Hematopoietic multipotent progenitor cell treated with erythropoietin and hydrocortisone succinate and interleukin-3 and kit ligand, for 8 days (in vitro differentiated cells): ENCODE data around the gene JMJD1C.
A peak's percentile ranks its signal among the peaks of the same experiment; 100 is the strongest.
"Not testable (repeated sequence)": the region's sequence is repeated elsewhere in the genome, so short reads cannot be mapped to it uniquely, and the experiment has no call there.

Experiments used
- DNase-seq: peaks from one replicate; pipeline ENCODE4 v3.0.0-alpha.2; 2015

The JMJD1C gene

GRCh38 chr10:63344269-63344668 lies 121.5 kb downstream of the JMJD1C start:
- no peak for DNase-seq

GRCh38 chr10:63343476-63343875 lies 122.3 kb downstream of the JMJD1C start:
- DNase-seq, result no peak

GRCh38 chr10:63339640-63340039 lies 126.1 kb downstream of the JMJD1C start:
- not testable (repeated sequence) for DNase-seq

- DNase-seq, result no peak
Measured at GRCh38 chr10:63337455-63338251, 128.1 kb downstream of the JMJD1C start.

- no peak for DNase-seq
Measured at GRCh38 chr10:63331586-63331985, 134.2 kb downstream of the JMJD1C start.

- peak; percentile 16 for DNase-seq
Measured at GRCh38 chr10:63324495-63324854, 141.3 kb downstream of the JMJD1C start.

GRCh38 chr10:63323701-63324494 lies 141.9 kb downstream of the JMJD1C start:
- peak; percentile 86 for DNase-seq

GRCh38 chr10:63320683-63321082 lies 145.1 kb downstream of the JMJD1C start:
- no peak for DNase-seq

- DNase-seq, result no peak
Measured at GRCh38 chr10:63319231-63319630, 146.5 kb downstream of the JMJD1C start.

- no peak for DNase-seq
Measured at GRCh38 chr10:63318491-63318890, 147.3 kb downstream of the JMJD1C start.

GRCh38 chr10:63314020-63314419 lies 151.8 kb downstream of the JMJD1C start:
- DNase-seq, result no peak

- no peak for DNase-seq
Measured at GRCh38 chr10:63313066-63313717, 152.6 kb downstream of the JMJD1C start.

GRCh38 chr10:63308628-63309027 lies 157.1 kb downstream of the JMJD1C start:
- DNase-seq, result no peak

GRCh38 chr10:63304146-63304545 lies 161.6 kb downstream of the JMJD1C start:
- DNase-seq, result no peak

GRCh38 chr10:63300801-63301200 lies 165.0 kb downstream of the JMJD1C start:
- no peak for DNase-seq

- no peak for DNase-seq
Measured at GRCh38 chr10:63297941-63298340, 167.8 kb downstream of the JMJD1C start.

GRCh38 chr10:63294781-63295180 lies 171.0 kb downstream of the JMJD1C start:
- DNase-seq, result no peak

- DNase-seq, result not testable (repeated sequence)
Measured at GRCh38 chr10:63292847-63293246, 172.9 kb downstream of the JMJD1C start.

GRCh38 chr10:63288170-63288569 lies 177.6 kb downstream of the JMJD1C start:
- no peak for DNase-seq

- DNase-seq, result no peak
Measured at GRCh38 chr10:63286754-63287264, 179.0 kb downstream of the JMJD1C start.

GRCh38 chr10:63286340-63286739 lies 179.4 kb downstream of the JMJD1C start:
- DNase-seq, result no peak

- not testable (repeated sequence) for DNase-seq
Measured at GRCh38 chr10:63283901-63284300, 181.9 kb downstream of the JMJD1C start.

GRCh38 chr10:63283093-63283492 lies 182.7 kb downstream of the JMJD1C start:
- no peak for DNase-seq
